HCT116 (cell line): ENCODE measurements around the gene SAMD13. TPM values are rescaled to one million over a fixed set of nuclear protein-coding genes. Genes with fewer than 3 reads are reported as not detected.

Source experiments
- ATAC-seq: fragments of 200-7000 bp; cut with Tn5 transposase; 2 replicates; pipeline ENCODE4 v1.9.1; 2020; ENCODE audit warnings: mild to moderate bottlenecking, moderate library complexity
- BruUV-seq: library from RNA; stranded (reverse); fragments of 400-500 nt; replicated peaks from 2 replicates; lab custom pipeline; 2021; lab: Mats Ljungman, UMichigan
- CTCF ChIA-PET: fragments of 300-600 bp; sonication (Branson Sonifier 250); formaldehyde crosslinking; loops from one replicate; lab custom pipeline; 2021; ENCODE audit warnings: antibody characterized with exemption; lab: Charles Lee
- POLR2A ChIA-PET: fragments of 300-600, 350-600 bp; sonication (Branson Sonifier 250); formaldehyde crosslinking; loops from one replicate; lab custom pipeline; 2021; ENCODE audit warnings: antibody characterized with exemption; lab: Charles Lee
- RAD21 ChIA-PET, 2 experiments: fragments of 300-600 bp; sonication (Branson Sonifier 250); formaldehyde crosslinking; loops; one replicate each; lab custom pipeline; 2023; ENCODE audit warnings: low total read pairs in 2 of 2; ENCODE audit not compliant: uncharacterized antibody in 2 of 2, unreplicated experiment in 2 of 2, low non-redundant PET in 1 of 2; lab: Charles Lee
- DNase-seq: peaks from one replicate; pipeline ENCODE4 v3.0.0-alpha.2; 2010; ENCODE audit warnings: low read depth, low spot score
- H2AFZ ChIP-seq: fragments of 200-600 bp; shearing (Covaris generic), sonication (generic); 2 replicates; pipeline ENCODE4 v1.6.1; 2017; ENCODE audit warnings: low read depth, mixed run types, mixed read lengths, antibody characterized with exemption, low read length; ENCODE audit not compliant: poor library complexity, severe bottlenecking
- H3K27ac ChIP-seq: 2 replicates; pipeline ENCODE4 v1.5.1; 2012; ENCODE audit warnings: low read depth, low read length
- H3K27me3 ChIP-seq: fragments of 200-600 bp; sonication (generic); 2 replicates; pipeline ENCODE4 v1.6.1; 2016; ENCODE audit warnings: mixed run types, low read length, mixed read lengths; ENCODE audit not compliant: insufficient read depth
- H3K36me3 ChIP-seq, 2 experiments: fragments of 200-500 bp in 1 of 2; fragments of 200-600 bp in 1 of 2; sonication (Bioruptor generic) in 1 of 2; sonication (generic) in 1 of 2; 2 replicates each; pipeline versions ENCODE4 v1.5.1 to v1.6.1; 2014 to 2016; ENCODE audit warnings: low read length in 2 of 2, inconsistent platforms in 1 of 2, mixed read lengths in 1 of 2, mixed run types in 1 of 2; ENCODE audit not compliant: insufficient read depth in 2 of 2, control insufficient read depth in 1 of 2
- H3K4me1 ChIP-seq, 2 experiments: fragments of 200-600 bp in 1 of 2; sonication (generic) in 1 of 2; 2 replicates each; pipeline versions ENCODE4 v1.5.1 to v1.6.1; 2012 to 2017; ENCODE audit warnings: low read length in 2 of 2, inconsistent platforms in 1 of 2, mild to moderate bottlenecking in 1 of 2, mixed read lengths in 1 of 2, mixed run types in 1 of 2, moderate library complexity in 1 of 2; ENCODE audit not compliant: insufficient read depth in 2 of 2, control insufficient read depth in 1 of 2
- H3K4me2 ChIP-seq: fragments of 200-600 bp; sonication (generic); 2 replicates; pipeline ENCODE4 v1.6.1; 2017; ENCODE audit warnings: mixed run types, low read length, mixed read lengths
- H3K4me3 ChIP-seq, 2 experiments: fragments of 200-600 bp in 1 of 2; sonication (generic) in 1 of 2; replicated peaks in 1 of 2; 2 replicates each; pipeline ENCODE4 v1.5.1; 2011 to 2016; ENCODE audit warnings: low read length in 2 of 2, control low read depth in 1 of 2, low read depth in 1 of 2, mild to moderate bottlenecking in 1 of 2, mixed read lengths in 1 of 2, mixed run types in 1 of 2
- H3K79me2 ChIP-seq: fragments of 200-600 bp; sonication (generic); 2 replicates; pipeline ENCODE4 v1.6.1; 2017; ENCODE audit warnings: mild to moderate bottlenecking, mixed run types, low read length, moderate library complexity, mixed read lengths; ENCODE audit not compliant: insufficient read depth
- H3K9ac ChIP-seq: fragments of 200-600 bp; sonication (generic); 2 replicates; pipeline ENCODE4 v1.6.1; 2016; ENCODE audit warnings: low read length, mixed read lengths
- H3K9me2 ChIP-seq: fragments of 200-600 bp; sonication (generic), shearing (Covaris generic); 2 replicates; pipeline ENCODE4 v1.6.1; 2017; ENCODE audit warnings: mixed run types, mild to moderate bottlenecking, moderate library complexity; ENCODE audit not compliant: insufficient read depth
- H3K9me3 ChIP-seq, 2 experiments: fragments of 200-500 bp in 1 of 2; fragments of 200-600 bp in 1 of 2; sonication (Bioruptor generic) in 1 of 2; sonication (generic) in 1 of 2; 2 replicates each; pipeline ENCODE4 v1.6.1; 2014 to 2017; ENCODE audit warnings: low read length in 2 of 2, mixed read lengths in 2 of 2, inconsistent platforms in 1 of 2, low read depth in 1 of 2, mild to moderate bottlenecking in 1 of 2, mixed run types in 1 of 2, moderate library complexity in 1 of 2; ENCODE audit not compliant: control insufficient read depth in 1 of 2, insufficient read depth in 1 of 2
- H4K20me1 ChIP-seq: fragments of 200-600 bp; sonication (generic), shearing (Covaris generic); 2 replicates; pipeline ENCODE4 v1.6.1; 2017; ENCODE audit warnings: mixed run types, mild to moderate bottlenecking, moderate library complexity; ENCODE audit not compliant: insufficient read depth
- CBX3 ChIP-seq: IDR thresholded peaks from 2 replicates; pipeline ENCODE4 v1.6.1; 2012; ENCODE audit warnings: low read depth
- CEBPB ChIP-seq: IDR thresholded peaks from 2 replicates; pipeline ENCODE4 v1.6.1; 2012; ENCODE audit warnings: low read depth
- EGR1 ChIP-seq: IDR thresholded peaks from 2 replicates; pipeline ENCODE4 v1.6.1; 2012; ENCODE audit warnings: low read depth
- ELF1 ChIP-seq: IDR thresholded peaks from 2 replicates; pipeline ENCODE4 v1.6.1; 2012; ENCODE audit warnings: low read depth, borderline replicate concordance
- EZH2 ChIP-seq: fragments of 200-600 bp; sonication (generic); IDR thresholded peaks from 2 replicates; pipeline ENCODE4 v1.6.1; 2017; ENCODE audit warnings: antibody characterized with exemption, mixed run types
- EZH2phosphoT487 ChIP-seq: fragments of 200-600 bp; IDR thresholded peaks from 2 replicates; pipeline ENCODE4 v1.6.1; 2018; ENCODE audit warnings: antibody characterized with exemption, borderline replicate concordance
- FOSL1 ChIP-seq: IDR thresholded peaks from 2 replicates; pipeline ENCODE4 v1.6.1; 2012; ENCODE audit warnings: low read depth
- JUND ChIP-seq: IDR thresholded peaks from 2 replicates; pipeline ENCODE4 v1.6.1; 2012
- POLR2A ChIP-seq: IDR thresholded peaks from 2 replicates; pipeline ENCODE4 v1.7.0; 2011; ENCODE audit warnings: borderline replicate concordance; ENCODE audit not compliant: insufficient read depth, insufficient read length; ENCODE audit errors: extremely low read depth
- RAD21 ChIP-seq: IDR thresholded peaks from 2 replicates; pipeline ENCODE4 v1.6.1; 2012; ENCODE audit warnings: low read depth, mild to moderate bottlenecking
- SIN3A ChIP-seq: IDR thresholded peaks from 2 replicates; pipeline ENCODE4 v1.6.1; 2012; ENCODE audit warnings: low read depth
- SRF ChIP-seq: IDR thresholded peaks from 2 replicates; pipeline ENCODE4 v1.6.1; 2012; ENCODE audit warnings: low read depth
- TCF7L2 ChIP-seq: IDR thresholded peaks from 2 replicates; pipeline ENCODE4 v1.7.0; 2011; ENCODE audit warnings: borderline replicate concordance, inconsistent platforms; ENCODE audit not compliant: insufficient read depth, insufficient read length; ENCODE audit errors: extremely low read depth
- YY1 ChIP-seq: IDR thresholded peaks from 2 replicates; pipeline ENCODE4 v1.6.1; 2011; ENCODE audit warnings: low read length, low read depth, moderate library complexity, mild to moderate bottlenecking; ENCODE audit not compliant: insufficient replicate concordance; ENCODE audit errors: extremely low read depth
- ZBTB33 ChIP-seq: IDR thresholded peaks from 2 replicates; pipeline ENCODE4 v1.6.1; 2011; ENCODE audit warnings: mild to moderate bottlenecking, low read length, moderate library complexity; ENCODE audit not compliant: insufficient replicate concordance; ENCODE audit errors: extremely low read depth
- ZNF274 ChIP-seq: fragments of 200-500 bp; sonication (Bioruptor generic); IDR thresholded peaks from 2 replicates; pipeline ENCODE4 v1.6.1; 2014; ENCODE audit warnings: mild to moderate bottlenecking, low read depth, low read length, inconsistent platforms
- intact Hi-C: fragments of 100-400 bp; cut with micrococcal nuclease; formaldehyde crosslinking; loops from 2 replicates; pipeline ENCODE4 v1.10.0; 2022
- total RNA-seq: library from RNA; stranded (reverse); gene quantifications from one replicate; pipeline ENCODE4 v1.2.1, GENCODE V29; 2021; ENCODE audit not compliant: unreplicated experiment
- TF ChIP-seq, protein P1 (sequence below): IDR thresholded peaks from 2 replicates; pipeline ENCODE4 v1.6.1; 2012

The SAMD13 gene
- total RNA-seq, 1 experiment from 2014 or later, result 14.9 TPM

DNA sequence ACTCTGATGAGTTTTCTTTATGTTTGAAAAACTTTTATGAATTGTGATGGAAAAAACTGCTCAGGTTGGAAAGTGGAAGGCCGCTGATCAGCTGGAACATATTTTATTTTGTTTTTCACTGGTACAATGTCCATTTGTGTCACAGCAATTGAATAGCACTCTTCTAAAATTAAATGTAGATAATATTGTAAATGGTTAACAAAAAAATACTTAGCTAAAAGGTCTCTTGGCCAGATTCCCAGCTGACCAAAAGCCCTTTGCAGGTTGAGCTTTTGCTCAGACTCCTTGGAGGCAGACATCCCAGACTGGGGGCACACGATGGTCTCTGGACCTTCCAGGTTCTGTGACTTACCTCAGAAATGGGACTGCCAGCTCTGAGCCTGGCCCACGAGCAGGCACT is 26.3 kb downstream of the SAMD13 start (continued):
- no peak for TF ChIP-seq FOSL1

DNA sequence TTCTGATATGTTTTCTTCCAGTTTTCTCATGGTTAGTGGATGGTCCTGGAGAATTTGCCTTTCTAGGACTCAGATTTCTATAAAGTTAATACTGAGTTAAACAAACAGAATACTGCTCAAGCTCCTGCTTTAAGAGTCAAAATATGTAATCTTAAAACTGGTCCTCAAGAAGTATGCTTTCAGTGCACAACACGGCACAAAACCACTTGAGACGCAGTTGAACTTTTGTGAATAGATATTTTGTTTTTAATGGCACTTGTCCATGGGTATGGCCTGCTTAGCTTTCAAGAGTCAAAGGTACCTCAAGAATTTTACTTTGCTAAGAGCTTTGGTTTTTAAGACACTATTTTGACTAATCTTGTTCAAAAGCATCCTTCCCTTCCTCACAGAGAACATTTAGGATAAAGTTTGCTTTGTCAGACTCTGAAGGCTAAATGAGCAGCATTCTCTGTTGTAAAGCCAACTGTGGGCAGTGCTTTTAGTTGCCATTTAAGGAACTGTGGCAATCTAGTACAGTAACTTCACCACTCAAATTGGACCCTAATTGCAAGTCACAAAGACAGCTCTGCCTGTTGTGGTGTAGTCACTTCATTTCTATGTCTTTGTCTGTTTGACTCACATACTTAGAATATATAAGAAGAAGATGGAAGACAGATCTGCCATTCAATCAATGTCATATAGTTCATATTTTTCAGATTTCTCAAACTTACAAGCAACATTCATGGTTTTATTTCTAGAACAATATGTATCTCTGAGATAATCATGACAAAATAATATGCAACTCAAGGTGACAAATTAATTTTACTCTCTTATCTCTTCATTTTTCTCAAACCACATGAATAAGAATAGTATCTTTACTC is 28.8 kb downstream of the SAMD13 start:
- peaks cover 2 to 6% of the 10 kb centered on the region in 2 experiments; a peak in 1 of 4 replicates for H3K9me3 ChIP-seq
- no peak overlapping the region for H2AFZ ChIP-seq
- TF ChIP-seq, protein P1, sequence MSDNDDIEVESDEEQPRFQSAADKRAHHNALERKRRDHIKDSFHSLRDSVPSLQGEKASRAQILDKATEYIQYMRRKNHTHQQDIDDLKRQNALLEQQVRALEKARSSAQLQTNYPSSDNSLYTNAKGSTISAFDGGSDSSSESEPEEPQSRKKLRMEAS, result no peak
- TF ChIP-seq FOSL1 (no peak), CBX3 (no peak), JUND (no peak), ZNF274 (no peak), YY1 (no peak), POLR2A (no peak), TCF7L2 (no peak), EGR1 (no peak), CEBPB (no peak), SIN3A (no peak), EZH2 (no peak), RAD21 (no peak), SRF (no peak), EZH2phosphoT487 (no peak), ELF1 (no peak), ZBTB33 (no peak)
- no peak overlapping the region for H3K4me3 ChIP-seq
- no peak overlapping the region for H3K27ac ChIP-seq
- H3K9me2 ChIP-seq, result 0 out of 2 replicates have a peak, but pooled peaks cover 3% of the 10 kb centered on the region
- POLR2A ChIA-PET, result interaction anchor here (0.8 kb wide), 1 partner anchor 17 kb away, joined by 3 read pairs; no protein-coding TSS in a partner anchor
- no peaks in the 10 kb centered on the region for H3K4me1 ChIP-seq
- peaks cover 0 to 7% of the 10 kb centered on the region in 2 experiments; a peak in 1 of 4 replicates for H3K36me3 ChIP-seq
- no peak overlapping the region for H3K4me2 ChIP-seq
- H4K20me1 ChIP-seq, result no peaks in the 10 kb centered on the region
- ATAC-seq (no peak), DNase-seq (no peak)
- no peaks in the 10 kb centered on the region for H3K27me3 ChIP-seq
- no peak overlapping the region for H3K9ac ChIP-seq
- CTCF ChIA-PET, result no interaction called here
- RAD21 ChIA-PET, result no interaction called here
- BruUV-seq, result no TSS peak
- no peaks in the 10 kb centered on the region for H3K79me2 ChIP-seq
- intact Hi-C loops, result no loop called here
